Heart left ventricle (tissue), 16 donors: ENCODE results near the gene PRAMEF20. TPM values are rescaled to one million over a fixed set of nuclear protein-coding genes. Genes with fewer than 3 reads are reported as not detected.

Experiments used
- ATAC-seq, 4 donors: fragments of 200-7000 bp; cut with Tn5 transposase; one replicate each; pipeline ENCODE4 v1.9.1; 2020 to 2022; ENCODE audit warnings: moderate library complexity in 4 of 4, mild to moderate bottlenecking in 3 of 4, moderate number of reproducible peaks in 1 of 4
- DNase-seq, 5 donors: peaks; one replicate each; pipeline ENCODE4 v3.0.0-alpha.2; 2020
- H3K27ac ChIP-seq, 12 donors: fragments of 200-600 bp; sonication (generic) in 4 of 12; one replicate each; pipeline versions ENCODE4 v1.5.0 to v1.8.0; 2016 to 2022; ENCODE audit warnings: mild to moderate bottlenecking in 2 of 12
- H3K27me3 ChIP-seq, 9 donors: fragments of 200-600 bp; sonication (generic) in 2 of 9; one replicate each; pipeline versions ENCODE4 v1.5.1 to v1.8.0; 2016 to 2022; ENCODE audit warnings: mild to moderate bottlenecking in 3 of 9
- H3K36me3 ChIP-seq, 9 donors: fragments of 200-600 bp; sonication (generic) in 2 of 9; one replicate each; pipeline versions ENCODE4 v1.5.0 to v1.8.0; 2018 to 2022; ENCODE audit warnings: mild to moderate bottlenecking in 2 of 9
- H3K4me1 ChIP-seq, 12 donors: fragments of 200-600 bp; sonication (generic) in 4 of 12; one replicate each; pipeline versions ENCODE4 v1.5.0 to v1.8.0; 2016 to 2022; ENCODE audit warnings: mild to moderate bottlenecking in 3 of 12
- H3K4me3 ChIP-seq, 12 donors: fragments of 200-600 bp; sonication (generic) in 4 of 12; one replicate each; pipeline versions ENCODE4 v1.5.0 to v1.8.0; 2017 to 2022; ENCODE audit warnings: mild to moderate bottlenecking in 9 of 12, moderate library complexity in 4 of 12
- H3K9me3 ChIP-seq, 12 donors: fragments of 200-600 bp; sonication (generic) in 4 of 12; one replicate each; pipeline versions ENCODE4 v1.5.0 to v1.8.0; 2016 to 2022; ENCODE audit warnings: mild to moderate bottlenecking in 1 of 12
- CTCF ChIP-seq, 12 donors: fragments of 200-600 bp; sonication (generic) in 4 of 12; IDR thresholded peaks; one replicate each; pipeline versions ENCODE4 v1.5.0 to v1.8.0; 2018 to 2022; ENCODE audit warnings: antibody characterized with exemption in 12 of 12, mild to moderate bottlenecking in 5 of 12
- POLR2A ChIP-seq, 2 donors: fragments of 450-650 bp; IDR thresholded peaks; one replicate each; pipeline ENCODE4 v1.6.1; 2017; ENCODE audit warnings: antibody characterized with exemption in 2 of 2, mild to moderate bottlenecking in 2 of 2, moderate library complexity in 2 of 2
- WGBS, 4 donors: extraction: QIAGEN DNeasy Blood & Tissue Kit in 2 of 4; methylation state at CpG; one replicate each; pipeline versions ENCODE4 v1.1.5 to v1.1.7; 2013 to 2018; 5-methylcytosine and 5-hydroxymethylcytosine counted together
- intact Hi-C, 10 donors: fragments of 100-400 bp; cut with DNase I; formaldehyde crosslinking; loops; one replicate each; pipeline versions ENCODE4 v1.11.1 to v1.14.2; 2022
- polyA plus RNA-seq, 2 donors: library from polyadenylated mRNA; stranded (reverse); fragments of 200-250 nt; gene quantifications; one replicate each; pipeline ENCODE4 v1.2.3, GENCODE V29; 2013
- total RNA-seq, 9 donors: library from RNA; depleted of rRNA in 2 of 9; stranded (reverse); fragments of >200 nt in 2 of 9; fragmentation: NEBNext Ultra II Directional in 3 of 9; extraction: Animal tissue kit (Norgen Biotek cat#: 25700) in 3 of 9; gene quantifications; one replicate each; pipeline versions ENCODE4 v1.1.0 to v1.2.4, GENCODE V29; 2016 to 2023
- donor health status: ischemic (EF 13 %, LVEDD 7.1; RV severe dilation, severe dysfunction).
- donor health status: healthy with polysubstance abuse.
- donor health status: DM: no; HTN: yes; CAD: no.
- donor health status: DM: no; HTN: no; CAD: no.
- donor health status: ischemic (EF 25% LVEDD 6.9; RV normal size, moderate dysfunction).
- donor health status: ischemic (EF 25% LVEDD 5.7; RV mildly dilated, moderate dysfunction).
- donor health status: healthy.
- donor health status: DM: yes; HTN: yes; CAD: no.
- donor health status: ischemic (EF 35%, LVEDD 5.7; RV mildly dilated, moderate dysfunction).
- donor health status: nonischemic (EF 11% LVEDD 7.7; RV severe dilation, severe dysfunction).
- donor health status: DM: yes; HTN: yes; CAD: no.
- donor health status: PGD.
- donor health status: ischemic (EF 29% LVEDD 5.4; RV normal size, mild dysfunction).
- donor health status: nonischemic (EF 23%, LVEDD 6.1; RV moderate dilation, normal function).

The PRAMEF20 gene
- total and polyA plus RNA-seq, 11 donors, result not detected

- intact Hi-C loops, result loop anchor here in 2 of 10 donors (10.0 kb wide), 1 partner anchor 83 kb away; no protein-coding TSS in a partner anchor
- H3K4me1 ChIP-seq, result peaks cover 0 to 3% (median 0%) of the 10 kb centered on the region in 12 donors
- peaks cover 0 to 2% (median 0%) of the 10 kb centered on the region in 9 donors for H3K27me3 ChIP-seq
- H3K36me3 ChIP-seq, result no peaks in the 10 kb centered on the region
- TF ChIP-seq POLR2A (IDR thresholded peaks at IDR 0.05) (no peak), CTCF (IDR thresholded peaks at IDR 0.05) (no peak)
- 74 to 88% (median 75%) methylated on average over 2 of the region's 2 CpGs for WGBS, 4 donors
- no peak for ATAC-seq
- no peak overlapping the region for H3K27ac ChIP-seq
- H3K9me3 ChIP-seq, result no peaks in the 10 kb centered on the region
- DNase-seq, result no peak
- no peak overlapping the region for H3K4me3 ChIP-seq
Observed at GRCh38 chr1:13461977-13462376, 51.7 kb downstream of the PRAMEF20 start.

- ATAC-seq (no peak), DNase-seq (peak in 1 of 5 donors; percentile 15)
- no peaks in the 10 kb centered on the region for H3K36me3 ChIP-seq
- intact Hi-C loops, result loop anchor here in 2 of 10 donors (10.0 kb wide), 1 partner anchor 82 kb away; no protein-coding TSS in a partner anchor
- H3K4me3 ChIP-seq, result no peak overlapping the region
- no peaks in the 10 kb centered on the region for H3K9me3 ChIP-seq
- peaks cover 0 to 2% (median 0%) of the 10 kb centered on the region in 9 donors for H3K27me3 ChIP-seq
- H3K27ac ChIP-seq, result no peak overlapping the region
- TF ChIP-seq POLR2A (IDR thresholded peaks at IDR 0.05) (no peak), CTCF (IDR thresholded peaks at IDR 0.05) (no peak)
- no peaks in the 10 kb centered on the region for H3K4me1 ChIP-seq
- WGBS, 4 donors, result 68 to 81% (median 75%) methylated on average over 7 of the region's 7 CpGs
Observed at GRCh38 chr1:13462682-13463081, 52.4 kb downstream of the PRAMEF20 start.

GRCh38 chr1:13465515-13465914 is 55.3 kb downstream of the PRAMEF20 start:
- intact Hi-C loops, result loop anchor here in 3 of 10 donors (5.0 to 10.0 kb wide), 2 partner anchors 79 to 82 kb away; no protein-coding TSS in a partner anchor
- no peaks in the 10 kb centered on the region for H3K36me3 ChIP-seq
- no peak for DNase-seq
- no peak for TF ChIP-seq POLR2A (IDR thresholded peaks at IDR 0.05)
- TF ChIP-seq CTCF (IDR thresholded peaks at IDR 0.05), result no peak
- no peaks in the 10 kb centered on the region for H3K4me1 ChIP-seq
- 60 to 68% (median 65%) methylated on average over 1 of the region's 1 CpG for WGBS, 4 donors
- H3K27me3 ChIP-seq, result peaks cover 0 to 2% (median 0%) of the 10 kb centered on the region in 9 donors
- H3K9me3 ChIP-seq, result no peaks in the 10 kb centered on the region
- ATAC-seq, result no peak
- no peak overlapping the region for H3K27ac ChIP-seq
- H3K4me3 ChIP-seq, result no peak overlapping the region

- no peak overlapping the region for H3K27ac ChIP-seq
Observed at GRCh38 chr1:13469343-13469742, 59.1 kb downstream of the PRAMEF20 start.

More at GRCh38 chr1:13469343-13469742, 59.1 kb downstream of the PRAMEF20 start:
- DNase-seq (peak in 4 of 5 donors; percentile 7 to 45 (median 26)), ATAC-seq (peak in 3 of 4 donors; percentile 60 to 77 (median 66))
- TF ChIP-seq POLR2A (IDR thresholded peaks at IDR 0.05) (no peak), CTCF (IDR thresholded peaks at IDR 0.05) (peak in 9 of 12 donors; percentile 18 to 43 (median 28))
- Histone ChIP-seq H3K9me3 (no peaks in the 10 kb centered on the region), H3K4me3 (no peak overlapping the region), H3K27me3 (no peaks in the 10 kb centered on the region), H3K4me1 (no peaks in the 10 kb centered on the region), H3K36me3 (no peaks in the 10 kb centered on the region)
- WGBS, 4 donors, result 25 to 45% (median 35%) methylated on average over 5 of the region's 5 CpGs
- intact Hi-C loops, result loop anchor here in 7 of 10 donors (1.0 to 10.0 kb wide), 5 partner anchors 71 to 78 kb away; no protein-coding TSS in a partner anchor

Other genes with a start within 250 kb of the PRAMEF20 start
- not detected for gene HNRNPCL4, start 244.8 kb upstream of the PRAMEF20 start, total RNA-seq
- not detected for gene HNRNPCL4, start 244.8 kb upstream of the PRAMEF20 start, polyA plus RNA-seq
- gene PRAMEF9, start 238.6 kb upstream of the PRAMEF20 start, total RNA-seq, result not detected
- gene PRAMEF9, start 238.6 kb upstream of the PRAMEF20 start, polyA plus RNA-seq, result not detected
- not detected for gene PRAMEF13, start 209.0 kb upstream of the PRAMEF20 start, total RNA-seq
- gene PRAMEF13, start 209.0 kb upstream of the PRAMEF20 start, polyA plus RNA-seq, result not detected
- gene PRAMEF18, start 184.3 kb upstream of the PRAMEF20 start, total RNA-seq, result not detected
- gene PRAMEF18, start 184.3 kb upstream of the PRAMEF20 start, polyA plus RNA-seq, result not detected
- gene PRAMEF5, start 156.3 kb upstream of the PRAMEF20 start, total RNA-seq, result not detected
- gene PRAMEF5, start 156.3 kb upstream of the PRAMEF20 start, polyA plus RNA-seq, result not detected
- not detected for gene PRAMEF8, start 125.3 kb upstream of the PRAMEF20 start, total RNA-seq
- gene PRAMEF8, start 125.3 kb upstream of the PRAMEF20 start, polyA plus RNA-seq, result not detected
- gene PRAMEF33, start 106.9 kb upstream of the PRAMEF20 start, total RNA-seq, result not detected
- not detected for gene PRAMEF33, start 106.9 kb upstream of the PRAMEF20 start, polyA plus RNA-seq
- gene PRAMEF15, start 94.9 kb upstream of the PRAMEF20 start, total RNA-seq, result not detected
- not detected for gene PRAMEF15, start 94.9 kb upstream of the PRAMEF20 start, polyA plus RNA-seq
- gene PRAMEF14, start 63.3 kb upstream of the PRAMEF20 start, total RNA-seq, result not detected
- not detected for gene PRAMEF14, start 63.3 kb upstream of the PRAMEF20 start, polyA plus RNA-seq
- gene PRAMEF19, start 38.5 kb upstream of the PRAMEF20 start, total RNA-seq, result not detected
- not detected for gene PRAMEF19, start 38.5 kb upstream of the PRAMEF20 start, polyA plus RNA-seq
- gene PRAMEF17, start 20.8 kb upstream of the PRAMEF20 start, total RNA-seq, result not detected
- gene PRAMEF17, start 20.8 kb upstream of the PRAMEF20 start, polyA plus RNA-seq, result not detected
- gene LRRC38, start 103.6 kb downstream of the PRAMEF20 start, total RNA-seq, result 1 to 10 TPM in 5 of 9 donors, under 1 TPM in 2, not detected in 2; 0.20 to 4.0 (median 1.7) TPM
- gene LRRC38, start 103.6 kb downstream of the PRAMEF20 start, polyA plus RNA-seq, result 1 to 10 TPM in 1 of 2 donors, under 1 TPM in 1; 0.30 to 4.4 TPM
- gene PDPN, start 173.4 kb downstream of the PRAMEF20 start, total RNA-seq, result 10 to 100 TPM in 8 of 9 donors, 1 to 10 TPM in 1; 9.7 to 46.1 (median 21.1) TPM
- gene PDPN, start 173.4 kb downstream of the PRAMEF20 start, polyA plus RNA-seq, result 100 to 1,000 TPM in 1 of 2 donors, 1 to 10 TPM in 1; 4.4 to 162 TPM